H9 (cell line): ENCODE data around the gene C1orf146. TPM values are rescaled to one million over a fixed set of nuclear protein-coding genes. Genes with fewer than 3 reads are reported as not detected.

Experiments used
- DNase-seq: peaks from one replicate; pipeline ENCODE4 v3.0.0-alpha.2; 2017
- H2AFZ ChIP-seq: one replicate; pipeline ENCODE4 v1.6.1; 2013; ENCODE audit warnings: mild to moderate bottlenecking, low read length, control low read depth, moderate library complexity
- H2AK5ac ChIP-seq: 2 replicates; pipeline ENCODE4 v1.6.1; 2013; ENCODE audit warnings: low read length, control low read depth, mixed read lengths; ENCODE audit not compliant: insufficient read length
- H2BK120ac ChIP-seq: one replicate; pipeline ENCODE4 v1.6.1; 2013; ENCODE audit warnings: low read depth, mild to moderate bottlenecking, low read length, control low read depth, inconsistent platforms; ENCODE audit not compliant: poor library complexity, severe bottlenecking
- H2BK12ac ChIP-seq: 2 replicates; pipeline ENCODE4 v1.6.1; 2013; ENCODE audit warnings: low read length, control low read depth, mixed read lengths, low read depth; ENCODE audit not compliant: insufficient read length
- H2BK15ac ChIP-seq: 2 replicates; pipeline ENCODE4 v1.6.1; 2013; ENCODE audit warnings: low read depth, low read length, control low read depth
- H2BK20ac ChIP-seq: one replicate; pipeline ENCODE4 v1.6.1; 2013; ENCODE audit warnings: low read depth, mild to moderate bottlenecking, low read length, control low read depth, inconsistent platforms; ENCODE audit not compliant: poor library complexity, severe bottlenecking
- H2BK5ac ChIP-seq: 2 replicates; pipeline ENCODE4 v1.6.1; 2013; ENCODE audit warnings: low read length, control low read depth, mixed read lengths; ENCODE audit not compliant: insufficient read length
- H3K14ac ChIP-seq: 2 replicates; pipeline ENCODE4 v1.6.1; 2013; ENCODE audit warnings: low read length, control low read depth; ENCODE audit not compliant: insufficient read depth
- H3K18ac ChIP-seq: 2 replicates; pipeline ENCODE4 v1.6.1; 2013; ENCODE audit warnings: low read depth, mild to moderate bottlenecking, mixed read lengths, low read length, control low read depth; ENCODE audit not compliant: insufficient read length
- H3K23ac ChIP-seq: 2 replicates; pipeline ENCODE4 v1.6.1; 2013; ENCODE audit warnings: low read length, control low read depth, mixed read lengths, low read depth; ENCODE audit not compliant: insufficient read length
- H3K23me2 ChIP-seq: 2 replicates; pipeline ENCODE4 v1.6.1; 2013; ENCODE audit warnings: low read depth, mild to moderate bottlenecking, mixed read lengths, low read length, control low read depth; ENCODE audit not compliant: insufficient read length, poor library complexity, severe bottlenecking
- H3K27ac ChIP-seq: 2 replicates; pipeline ENCODE4 v1.5.1; 2013; ENCODE audit warnings: low read length, control low read depth, mixed read lengths, low read depth; ENCODE audit not compliant: insufficient read length
- H3K27me3 ChIP-seq: 2 replicates; pipeline ENCODE4 v1.6.1; 2013; ENCODE audit warnings: low read length, control low read depth, inconsistent platforms; ENCODE audit not compliant: insufficient read depth
- H3K4ac ChIP-seq: 2 replicates; pipeline ENCODE4 v1.6.1; 2013; ENCODE audit warnings: low read depth, mild to moderate bottlenecking, control low read depth, inconsistent platforms, low read length, moderate library complexity
- H3K4me1 ChIP-seq: 2 replicates; pipeline ENCODE4 v1.6.1; 2013; ENCODE audit warnings: low read length, control low read depth, inconsistent platforms; ENCODE audit not compliant: insufficient read depth
- H3K4me2 ChIP-seq: 2 replicates; pipeline ENCODE4 v1.6.1; 2013; ENCODE audit warnings: low read length, control low read depth, mixed read lengths; ENCODE audit not compliant: insufficient read length, insufficient read depth
- H3K56ac ChIP-seq: 2 replicates; pipeline ENCODE4 v1.6.1; 2013; ENCODE audit warnings: low read depth, mild to moderate bottlenecking, mixed read lengths, low read length, control low read depth; ENCODE audit not compliant: insufficient read length
- H3K79me1 ChIP-seq: 2 replicates; pipeline ENCODE4 v1.6.1; 2013; ENCODE audit warnings: low read depth, mild to moderate bottlenecking, moderate library complexity, low read length, control low read depth, inconsistent platforms; ENCODE audit not compliant: insufficient read depth, poor library complexity, severe bottlenecking
- H3K79me2 ChIP-seq: 2 replicates; pipeline ENCODE4 v1.6.1; 2013; ENCODE audit warnings: low read length, control low read depth, inconsistent platforms; ENCODE audit not compliant: insufficient read depth
- H3K9ac ChIP-seq: 2 replicates; pipeline ENCODE4 v1.6.1; 2013; ENCODE audit warnings: low read length, control low read depth, mixed read lengths; ENCODE audit not compliant: insufficient read length; ENCODE audit errors: extremely low read depth
- H3K9me3 ChIP-seq: one replicate; pipeline ENCODE4 v1.6.1; 2013; ENCODE audit warnings: low read depth, low read length, inconsistent platforms; ENCODE audit not compliant: control insufficient read depth
- H3T11ph ChIP-seq: one replicate; pipeline ENCODE4 v1.6.1; 2013; ENCODE audit warnings: mild to moderate bottlenecking, low read length, control low read depth, inconsistent platforms
- H4K20me1 ChIP-seq: one replicate; pipeline ENCODE4 v1.6.1; 2013; ENCODE audit not compliant: control insufficient read depth, insufficient read length, insufficient read depth
- H4K5ac ChIP-seq: 2 replicates; pipeline ENCODE4 v1.6.1; 2013; ENCODE audit warnings: low read depth, mild to moderate bottlenecking, mixed read lengths, low read length, control low read depth; ENCODE audit not compliant: insufficient read length
- H4K8ac ChIP-seq: replicated peaks from 2 replicates; pipeline ENCODE4 v1.6.1; 2013; ENCODE audit warnings: low read length, control low read depth, mixed read lengths, low read depth; ENCODE audit not compliant: insufficient read length
- H4K91ac ChIP-seq: 2 replicates; pipeline ENCODE4 v1.6.1; 2013; ENCODE audit warnings: low read depth, mild to moderate bottlenecking, moderate library complexity, mixed read lengths, low read length, control low read depth; ENCODE audit not compliant: insufficient read length
- H3K27ac Mint-ChIP-seq, 3 experiments: 2 replicates in 2 of 3; 3 replicates in 1 of 3; pipeline ENCODE4 v1.8.0; 2020 to 2021; ENCODE audit warnings: mixed read lengths in 3 of 3, mild to moderate bottlenecking in 1 of 3, moderate library complexity in 1 of 3
- H3K27me3 Mint-ChIP-seq: 2 replicates; pipeline ENCODE4 v1.8.0; 2021; ENCODE audit warnings: low read depth, mild to moderate bottlenecking, moderate library complexity, mixed read lengths
- H3K36me3 Mint-ChIP-seq, 3 experiments: 2 replicates in 2 of 3; 3 replicates in 1 of 3; pipeline ENCODE4 v1.8.0; 2020 to 2021; ENCODE audit warnings: low read depth in 3 of 3, mixed read lengths in 3 of 3; ENCODE audit not compliant: insufficient read depth in 1 of 3
- H3K4me1 Mint-ChIP-seq, 2 experiments: 2 replicates each; pipeline ENCODE4 v1.8.0; 2020; ENCODE audit warnings: mixed read lengths in 2 of 2
- H3K4me3 Mint-ChIP-seq, 2 experiments: 2 replicates in 1 of 2; 3 replicates in 1 of 2; pipeline ENCODE4 v1.8.0; 2020 to 2021; ENCODE audit warnings: mild to moderate bottlenecking in 2 of 2, mixed read lengths in 2 of 2, moderate library complexity in 1 of 2
- H3K9me3 Mint-ChIP-seq, 2 experiments: 2 replicates in 1 of 2; 3 replicates in 1 of 2; pipeline ENCODE4 v1.8.0; 2020; ENCODE audit warnings: mild to moderate bottlenecking in 2 of 2, mixed read lengths in 2 of 2, moderate library complexity in 1 of 2
- WGBS: extraction: QIAGEN DNeasy Blood & Tissue Kit; methylation state at CpG from one replicate; pipeline ENCODE4 v1.1.7; 2013; ENCODE audit warnings: missing lambda C conversion rate, low lambda C conversion rate, mixed read lengths; ENCODE audit not compliant: insufficient read length; ENCODE audit errors: extremely low coverage; 5-methylcytosine and 5-hydroxymethylcytosine counted together
- total RNA-seq: library from RNA; stranded (reverse); gene quantifications from 2 replicates; pipeline ENCODE4 v1.2.1, GENCODE V29; 2021
- TF ChIP-seq, protein P1 (sequence below): fragments of 200-600 bp; sonication (generic); conservative IDR thresholded peaks from 3 replicates; pipeline ENCODE4 v1.8.0; 2021; ENCODE audit warnings: antibody characterized with exemption, mild to moderate bottlenecking

C1orf146 gene
- total RNA-seq, 1 experiment from 2014 or later: not detected

DNA sequence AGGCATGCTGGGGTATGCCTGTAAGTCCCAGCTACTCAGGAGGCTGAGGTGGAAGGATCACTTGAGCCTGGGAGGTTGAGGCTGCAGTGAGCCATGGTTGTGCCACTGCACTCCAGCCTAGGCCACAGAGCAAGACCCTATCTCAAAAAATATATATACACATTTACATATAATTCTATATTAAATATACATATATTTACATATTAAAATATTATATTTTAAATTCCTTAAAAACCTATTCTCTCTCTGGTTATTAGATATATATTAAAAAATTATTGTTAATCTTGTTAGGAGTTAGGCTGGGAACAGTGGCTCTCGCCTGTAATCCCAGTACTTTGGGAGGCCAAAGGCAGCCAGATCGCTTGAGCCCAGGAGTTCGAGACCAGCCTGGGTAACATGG lies 58.4 kb downstream of the C1orf146 start:
- no peak overlapping the region for H3K56ac ChIP-seq
- no peak overlapping the region for H2AFZ ChIP-seq
- H3K79me1 ChIP-seq: no peaks in the 10 kb centered on the region
- no CpG with 5 or more reads among the region's 3 CpGs for WGBS
- no peaks in the 10 kb centered on the region for H3K9me3 ChIP-seq
- H3K4me1 ChIP-seq: no peaks in the 10 kb centered on the region
- H2BK12ac ChIP-seq: no peak overlapping the region
- H4K20me1 ChIP-seq: no peaks in the 10 kb centered on the region
- H3K27ac Mint-ChIP-seq: no peak overlapping the region
- H3K23me2 ChIP-seq: no peaks in the 10 kb centered on the region
- H4K91ac ChIP-seq: no peak overlapping the region
- H3K4ac ChIP-seq: no peak overlapping the region
- H2BK20ac ChIP-seq: no peak overlapping the region
- H2BK5ac ChIP-seq: no peak overlapping the region
- H3K27ac ChIP-seq: no peak overlapping the region
- H3K18ac ChIP-seq: no peak overlapping the region
- H3K27me3 ChIP-seq: no peaks in the 10 kb centered on the region
- no peak overlapping the region for H2BK120ac ChIP-seq
- no peak overlapping the region for H3K23ac ChIP-seq
- H2BK15ac ChIP-seq: no peak overlapping the region
- DNase-seq: no peak
- no peaks in the 10 kb centered on the region for H3K79me2 ChIP-seq
- H4K8ac ChIP-seq: no peak overlapping the region
- no peak overlapping the region for H2AK5ac ChIP-seq
- H3K9ac ChIP-seq: no peak overlapping the region
- no peaks in the 10 kb centered on the region for H3K27me3 Mint-ChIP-seq
- no peak overlapping the region for H3K4me2 ChIP-seq
- H3K4me3 Mint-ChIP-seq: no peak overlapping the region
- no peaks in the 10 kb centered on the region for H3K4me1 Mint-ChIP-seq
- no peaks in the 10 kb centered on the region for H3K9me3 Mint-ChIP-seq
- TF ChIP-seq, protein P1, sequence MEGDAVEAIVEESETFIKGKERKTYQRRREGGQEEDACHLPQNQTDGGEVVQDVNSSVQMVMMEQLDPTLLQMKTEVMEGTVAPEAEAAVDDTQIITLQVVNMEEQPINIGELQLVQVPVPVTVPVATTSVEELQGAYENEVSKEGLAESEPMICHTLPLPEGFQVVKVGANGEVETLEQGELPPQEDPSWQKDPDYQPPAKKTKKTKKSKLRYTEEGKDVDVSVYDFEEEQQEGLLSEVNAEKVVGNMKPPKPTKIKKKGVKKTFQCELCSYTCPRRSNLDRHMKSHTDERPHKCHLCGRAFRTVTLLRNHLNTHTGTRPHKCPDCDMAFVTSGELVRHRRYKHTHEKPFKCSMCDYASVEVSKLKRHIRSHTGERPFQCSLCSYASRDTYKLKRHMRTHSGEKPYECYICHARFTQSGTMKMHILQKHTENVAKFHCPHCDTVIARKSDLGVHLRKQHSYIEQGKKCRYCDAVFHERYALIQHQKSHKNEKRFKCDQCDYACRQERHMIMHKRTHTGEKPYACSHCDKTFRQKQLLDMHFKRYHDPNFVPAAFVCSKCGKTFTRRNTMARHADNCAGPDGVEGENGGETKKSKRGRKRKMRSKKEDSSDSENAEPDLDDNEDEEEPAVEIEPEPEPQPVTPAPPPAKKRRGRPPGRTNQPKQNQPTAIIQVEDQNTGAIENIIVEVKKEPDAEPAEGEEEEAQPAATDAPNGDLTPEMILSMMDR: no peak
- H3T11ph ChIP-seq: no peak overlapping the region
- peaks cover 14 to 48% (median 44%) of the 10 kb centered on the region in 3 experiments; a peak in 6 of 7 replicates for H3K36me3 Mint-ChIP-seq
- no peak overlapping the region for H4K5ac ChIP-seq
- H3K14ac ChIP-seq: no peak overlapping the region
